ENCODE measurements around the gene ASRGL1. TPM values are rescaled to one million over a fixed set of nuclear protein-coding genes. Genes with fewer than 3 reads are reported as not detected.

Gene ASRGL1
- total RNA-seq, 1 experiment from 2014 or later = 26.6 TPM

GRCh38 chr11:62421996-62422395, 84.7 kb downstream of the ASRGL1 start:
- CTCF ChIA-PET = interaction anchor here (0.6 kb wide), 1 partner anchor 24 kb away, joined by 6 read pairs; no protein-coding TSS in a partner anchor

DNA sequence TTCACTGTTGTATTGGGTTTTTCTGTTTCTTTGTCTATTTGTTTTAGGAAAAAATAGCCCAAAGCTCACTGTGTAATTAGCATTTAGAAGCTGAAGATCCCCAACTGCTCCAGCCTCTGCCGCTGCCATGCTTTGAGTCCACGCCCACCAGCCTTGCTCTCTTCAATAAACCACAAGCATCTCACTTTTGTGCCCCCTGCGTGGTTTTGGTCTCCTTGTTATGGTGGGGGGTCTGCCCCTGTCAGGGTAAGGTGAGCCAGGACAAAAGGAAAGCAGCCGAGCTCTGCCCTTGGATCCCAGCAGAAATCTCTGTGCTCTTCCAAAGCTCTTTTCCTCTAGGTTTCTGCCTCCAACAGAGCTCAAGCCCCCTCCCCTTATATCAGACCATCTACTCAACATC, 85.8 kb downstream of the ASRGL1 start:
- Histone ChIP-seq H3K27ac (ENCODE audit: low read length) (no peak overlapping the region), H3K4me3 (ENCODE audit: low read length) (no peak overlapping the region), H3F3A (ENCODE audit: low read length, unreplicated experiment) (no peaks in the 10 kb centered on the region), H3K9me2 (replicated peaks; ENCODE audit: low read length) (no peaks in the 10 kb centered on the region), H3K4me1 (ENCODE audit: insufficient read depth, low read length) (peaks cover 27% of the 10 kb centered on the region), H3K79me2 (ENCODE audit: low read length) (no peaks in the 10 kb centered on the region), H3K36me3 (ENCODE audit: low read depth, low read length) (no peaks in the 10 kb centered on the region), H4K20me1 (ENCODE audit: low read length) (no peaks in the 10 kb centered on the region), H3K9ac (ENCODE audit: low read length) (no peak overlapping the region), H3K9me3 (ENCODE audit: low read length) (no peaks in the 10 kb centered on the region), H3K4me2 (ENCODE audit: low read length) (no peak overlapping the region), H2AFZ (ENCODE audit: low read length) (no peak overlapping the region), H3K27me3 (ENCODE audit: low read length) (no peaks in the 10 kb centered on the region)
- ATAC-seq = no peak
- no TSS peak for BruUV-seq (replicated peaks)
- intact Hi-C loops (cut with micrococcal nuclease) = no loop called here
- TF ChIP-seq EZH2 (IDR thresholded peaks at IDR 0.05; ENCODE audit: low read length, unreplicated experiment) = no peak
- no peak for TF ChIP-seq EZH2phosphoT487 (IDR thresholded peaks at IDR 0.05; ENCODE audit: borderline replicate concordance, low read length)
- TF ChIP-seq, protein P1, sequence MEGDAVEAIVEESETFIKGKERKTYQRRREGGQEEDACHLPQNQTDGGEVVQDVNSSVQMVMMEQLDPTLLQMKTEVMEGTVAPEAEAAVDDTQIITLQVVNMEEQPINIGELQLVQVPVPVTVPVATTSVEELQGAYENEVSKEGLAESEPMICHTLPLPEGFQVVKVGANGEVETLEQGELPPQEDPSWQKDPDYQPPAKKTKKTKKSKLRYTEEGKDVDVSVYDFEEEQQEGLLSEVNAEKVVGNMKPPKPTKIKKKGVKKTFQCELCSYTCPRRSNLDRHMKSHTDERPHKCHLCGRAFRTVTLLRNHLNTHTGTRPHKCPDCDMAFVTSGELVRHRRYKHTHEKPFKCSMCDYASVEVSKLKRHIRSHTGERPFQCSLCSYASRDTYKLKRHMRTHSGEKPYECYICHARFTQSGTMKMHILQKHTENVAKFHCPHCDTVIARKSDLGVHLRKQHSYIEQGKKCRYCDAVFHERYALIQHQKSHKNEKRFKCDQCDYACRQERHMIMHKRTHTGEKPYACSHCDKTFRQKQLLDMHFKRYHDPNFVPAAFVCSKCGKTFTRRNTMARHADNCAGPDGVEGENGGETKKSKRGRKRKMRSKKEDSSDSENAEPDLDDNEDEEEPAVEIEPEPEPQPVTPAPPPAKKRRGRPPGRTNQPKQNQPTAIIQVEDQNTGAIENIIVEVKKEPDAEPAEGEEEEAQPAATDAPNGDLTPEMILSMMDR (conservative IDR thresholded peaks at IDR 0.05; ENCODE audit: low read depth, low read length) = no peak
- ChIA-PET POLR2A (ENCODE audit: unreplicated experiment) (interaction anchor here (0.5 to 0.6 kb wide), 2 partner anchors 47 to 134 kb away, joined by 3 to 4 read pairs; no protein-coding TSS in a partner anchor), CTCF (interaction anchor here (0.6 to 3.2 kb wide), 4 partner anchors 85 to 137 kb away, joined by 3 to 64 read pairs (median 6); no protein-coding TSS in a partner anchor)
- no peak for DNase-seq

More at GRCh38 chr11:62421996-62422395, 84.7 kb downstream of the ASRGL1 start:
- Histone ChIP-seq H3K9me3 (ENCODE audit: low read length) (no peaks in the 10 kb centered on the region), H3K9ac (ENCODE audit: low read length) (no peak overlapping the region), H3F3A (ENCODE audit: low read length, unreplicated experiment) (no peaks in the 10 kb centered on the region), H3K4me3 (ENCODE audit: low read length) (no peak overlapping the region), H3K27me3 (ENCODE audit: low read length) (no peaks in the 10 kb centered on the region), H3K79me2 (ENCODE audit: low read length) (no peaks in the 10 kb centered on the region), H3K36me3 (ENCODE audit: low read depth, low read length) (no peaks in the 10 kb centered on the region), H3K9me2 (replicated peaks; ENCODE audit: low read length) (no peaks in the 10 kb centered on the region), H4K20me1 (ENCODE audit: low read length) (no peaks in the 10 kb centered on the region), H2AFZ (ENCODE audit: low read length) (no peak overlapping the region), H3K4me2 (ENCODE audit: low read length) (no peak overlapping the region), H3K4me1 (ENCODE audit: insufficient read depth, low read length) (peaks cover 17% of the 10 kb centered on the region), H3K27ac (ENCODE audit: low read length) (no peak overlapping the region)
- DNase-seq (no peak), ATAC-seq (no peak)
- TF ChIP-seq, protein P1 (conservative IDR thresholded peaks at IDR 0.05; ENCODE audit: low read depth, low read length) = no peak
- TF ChIP-seq EZH2 (IDR thresholded peaks at IDR 0.05; ENCODE audit: low read length, unreplicated experiment) = no peak
- no peak for TF ChIP-seq EZH2phosphoT487 (IDR thresholded peaks at IDR 0.05; ENCODE audit: borderline replicate concordance, low read length)
- POLR2A ChIA-PET (ENCODE audit: unreplicated experiment) = no interaction called here
- no TSS peak for BruUV-seq (replicated peaks)
- intact Hi-C loops (cut with micrococcal nuclease) = no loop called here

- TF ChIP-seq, protein P1 (conservative IDR thresholded peaks at IDR 0.05; ENCODE audit: low read depth, low read length) = no peak
- TF ChIP-seq EZH2 (IDR thresholded peaks at IDR 0.05; ENCODE audit: low read length, unreplicated experiment) (no peak), EZH2phosphoT487 (IDR thresholded peaks at IDR 0.05; ENCODE audit: borderline replicate concordance, low read length) (no peak)
- no peak overlapping the region for H3K9ac ChIP-seq (ENCODE audit: low read length)
- CTCF ChIA-PET = interaction anchor here (1.4 kb wide), 2 partner anchors 116 to 132 kb away, joined by 3 to 7 read pairs; no protein-coding TSS in a partner anchor
Observed at GRCh38 chr11:62427630-62428233, 90.5 kb downstream of the ASRGL1 start.

More at GRCh38 chr11:62427630-62428233, 90.5 kb downstream of the ASRGL1 start:
- intact Hi-C loops (cut with micrococcal nuclease) = loop anchor here (2.0 kb wide), 1 partner anchor 17 kb away; no protein-coding TSS in a partner anchor
- Histone ChIP-seq H4K20me1 (ENCODE audit: low read length) (no peaks in the 10 kb centered on the region), H3K9me2 (replicated peaks; ENCODE audit: low read length) (no peaks in the 10 kb centered on the region), H3K79me2 (ENCODE audit: low read length) (no peaks in the 10 kb centered on the region), H3K36me3 (ENCODE audit: low read depth, low read length) (no peaks in the 10 kb centered on the region), H3K27ac (ENCODE audit: low read length) (peak overlapping the region; percentile 35), H3K27me3 (ENCODE audit: low read length) (no peaks in the 10 kb centered on the region), H3K9me3 (ENCODE audit: low read length) (no peaks in the 10 kb centered on the region), H3F3A (ENCODE audit: low read length, unreplicated experiment) (no peaks in the 10 kb centered on the region), H3K4me1 (ENCODE audit: insufficient read depth, low read length) (peaks cover 41% of the 10 kb centered on the region), H3K4me2 (ENCODE audit: low read length) (peak overlapping the region; percentile 27), H2AFZ (ENCODE audit: low read length) (peak overlapping the region; percentile 57), H3K4me3 (ENCODE audit: low read length) (no peak overlapping the region)
- no TSS peak for BruUV-seq (replicated peaks)
- DNase-seq = peak; percentile 35
- POLR2A ChIA-PET (ENCODE audit: unreplicated experiment) = no interaction called here
- no peak for ATAC-seq

Data from PC-3 (cell line).